ENCODE results near the gene RHAG.

RHAG gene

DNA sequence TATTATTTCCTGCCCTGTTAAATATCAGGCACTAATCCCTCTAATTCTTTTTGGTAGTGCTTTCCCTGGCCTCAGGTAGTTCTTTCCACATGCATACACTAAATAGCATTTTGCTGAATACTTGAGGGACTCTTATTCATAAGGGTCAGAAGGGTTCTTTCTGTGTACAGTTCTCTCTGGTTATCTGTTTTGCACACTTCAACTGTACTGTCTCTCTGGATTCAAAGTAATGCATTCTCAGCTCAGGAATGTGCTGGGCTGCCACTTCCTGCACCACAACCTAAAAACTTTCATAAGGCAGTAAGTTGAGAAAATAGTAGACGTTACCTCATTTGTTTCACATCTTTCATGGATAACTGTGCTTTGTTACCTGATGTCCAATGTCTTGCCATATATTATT is 54.1 kb downstream of the RHAG start:
- no peaks in the 10 kb centered on the region for H3K27me3 ChIP-seq (replicated peaks)
- in situ Hi-C loops (cut with HindIII; ENCODE audit: low pct_ligation_motif_present, low sequenced_read_pairs): no loop called here
- DNase-seq: no peak
- no peak for TF ChIP-seq CTCF (IDR thresholded peaks at IDR 0.05; ENCODE audit: low read depth, low read length, missing control alignments)
- no peaks in the 10 kb centered on the region for H3K36me3 ChIP-seq (replicated peaks)
- no peak overlapping the region for H3K27ac ChIP-seq
- no peak overlapping the region for H3K4me3 ChIP-seq (ENCODE audit: low read depth, low read length)

DNA sequence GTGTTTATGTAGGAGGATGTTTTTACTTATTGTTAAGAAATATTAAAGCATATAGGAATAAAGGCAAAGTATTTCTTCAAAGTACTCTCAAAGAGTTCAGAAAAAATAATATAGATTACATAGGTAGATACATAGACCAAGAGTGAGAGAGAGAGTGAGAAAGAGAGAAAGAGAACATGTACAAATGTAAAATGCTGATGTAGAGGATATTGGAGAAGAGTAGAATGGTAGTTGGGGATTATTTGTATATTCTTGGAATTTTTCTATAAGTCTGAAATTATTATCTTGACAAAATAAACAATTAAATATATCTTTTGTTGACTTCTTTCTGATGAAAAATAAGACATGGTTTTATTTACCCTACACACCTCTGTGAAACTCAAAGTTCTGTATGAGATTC is 57.0 kb downstream of the RHAG start:
- TF ChIP-seq CTCF (IDR thresholded peaks at IDR 0.05; ENCODE audit: low read depth, low read length, missing control alignments): no peak
- Histone ChIP-seq H3K36me3 (replicated peaks) (no peaks in the 10 kb centered on the region), H3K27me3 (replicated peaks) (no peaks in the 10 kb centered on the region), H3K27ac (no peak overlapping the region), H3K4me3 (ENCODE audit: low read depth, low read length) (no peak overlapping the region)
- in situ Hi-C loops (cut with HindIII; ENCODE audit: low pct_ligation_motif_present, low sequenced_read_pairs): no loop called here
- DNase-seq: no peak

DNA sequence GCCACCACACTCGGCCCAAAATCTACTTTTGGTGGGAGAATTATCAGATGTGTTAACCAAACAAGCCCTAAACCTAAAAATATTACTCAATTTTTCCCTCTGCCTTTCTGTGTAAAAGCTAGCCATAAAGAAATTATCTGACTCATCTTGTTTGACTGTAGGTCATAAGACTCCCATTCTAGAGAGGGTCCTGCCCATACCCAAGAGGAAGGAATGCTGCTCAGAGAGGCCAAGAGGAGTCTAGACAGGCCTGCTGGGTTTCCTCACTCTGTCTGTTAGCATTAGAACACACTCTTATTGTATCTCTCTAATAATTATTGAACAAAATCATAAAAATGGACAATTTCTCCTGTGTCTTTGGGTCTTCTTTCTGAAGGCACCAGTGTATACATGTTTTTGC is 60.0 kb downstream of the RHAG start:
- no peak for TF ChIP-seq CTCF (IDR thresholded peaks at IDR 0.05; ENCODE audit: low read depth, low read length, missing control alignments)
- DNase-seq: no peak
- Histone ChIP-seq H3K4me3 (ENCODE audit: low read depth, low read length) (no peak overlapping the region), H3K27ac (no peak overlapping the region), H3K36me3 (replicated peaks) (no peaks in the 10 kb centered on the region), H3K27me3 (replicated peaks) (no peaks in the 10 kb centered on the region)
- in situ Hi-C loops (cut with HindIII; ENCODE audit: low pct_ligation_motif_present, low sequenced_read_pairs): no loop called here

DNA sequence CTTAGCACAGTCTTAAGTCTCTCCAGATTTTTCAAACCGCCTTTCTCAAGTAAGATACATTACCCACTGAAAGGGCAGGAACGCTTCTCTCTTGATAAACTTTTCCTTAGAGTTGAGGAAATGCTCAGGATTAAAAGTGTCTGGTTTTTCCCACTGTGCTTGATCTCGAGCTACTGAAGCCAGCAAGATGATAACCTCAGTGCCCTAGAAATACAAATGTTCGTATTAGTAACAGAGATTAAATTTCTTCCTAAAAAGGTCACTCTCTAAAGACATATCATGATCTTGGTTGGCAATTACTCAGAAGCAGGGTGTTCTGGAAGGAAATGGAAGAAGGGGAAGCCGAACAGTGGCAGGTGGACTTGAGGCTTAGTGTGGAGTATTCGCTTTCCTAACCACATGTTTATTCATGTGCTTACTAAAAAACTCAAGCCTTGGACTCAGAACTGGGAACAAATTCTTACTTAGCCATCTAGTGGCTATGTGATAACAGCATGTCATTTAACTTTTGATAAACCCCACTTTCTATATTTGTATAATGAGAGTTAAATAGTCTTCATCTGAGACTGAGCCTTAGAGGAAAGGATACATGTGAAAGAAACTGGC is 66.1 kb downstream of the RHAG start:
- TF ChIP-seq CTCF (IDR thresholded peaks at IDR 0.05; ENCODE audit: low read depth, low read length, missing control alignments): no peak
- in situ Hi-C loops (cut with HindIII; ENCODE audit: low pct_ligation_motif_present, low sequenced_read_pairs): no loop called here
- no peak overlapping the region for H3K27ac ChIP-seq
- DNase-seq: no peak
- no peaks in the 10 kb centered on the region for H3K36me3 ChIP-seq (replicated peaks)
- H3K4me3 ChIP-seq (ENCODE audit: low read depth, low read length): no peak overlapping the region
- no peaks in the 10 kb centered on the region for H3K27me3 ChIP-seq (replicated peaks)

GRCh38 chr6:49565855-49566254 is 70.8 kb downstream of the RHAG start:
- in situ Hi-C loops (cut with HindIII; ENCODE audit: low pct_ligation_motif_present, low sequenced_read_pairs): no loop called here
- no peak overlapping the region for H3K4me3 ChIP-seq (ENCODE audit: low read depth, low read length)
- H3K27me3 ChIP-seq (replicated peaks): no peaks in the 10 kb centered on the region
- TF ChIP-seq CTCF (IDR thresholded peaks at IDR 0.05; ENCODE audit: low read depth, low read length, missing control alignments): no peak
- no peaks in the 10 kb centered on the region for H3K36me3 ChIP-seq (replicated peaks)
- no peak overlapping the region for H3K27ac ChIP-seq
- no peak for DNase-seq

DNA sequence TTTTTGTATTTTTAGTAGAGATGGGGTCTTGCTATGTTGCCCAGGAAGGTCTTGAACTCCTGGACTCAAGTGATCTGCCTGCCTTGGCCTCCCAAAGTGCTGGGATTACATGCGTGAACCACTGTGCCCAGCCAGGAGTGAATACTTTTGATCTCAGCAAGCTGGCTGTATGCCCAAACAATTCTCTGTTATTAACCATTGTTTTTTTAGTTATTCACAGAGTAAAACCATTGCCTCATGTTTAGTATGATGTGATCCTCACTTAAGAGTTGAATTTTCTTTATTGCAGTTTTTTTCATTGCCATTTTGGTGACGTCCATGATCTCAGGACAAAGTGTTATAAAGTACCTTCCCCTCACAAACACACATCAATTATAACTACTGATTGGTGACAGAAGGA is 71.4 kb downstream of the RHAG start:
- DNase-seq: no peak
- Histone ChIP-seq H3K27ac (no peak overlapping the region), H3K4me3 (ENCODE audit: low read depth, low read length) (no peak overlapping the region), H3K27me3 (replicated peaks) (no peaks in the 10 kb centered on the region), H3K36me3 (replicated peaks) (no peaks in the 10 kb centered on the region)
- in situ Hi-C loops (cut with HindIII; ENCODE audit: low pct_ligation_motif_present, low sequenced_read_pairs): no loop called here
- no peak for TF ChIP-seq CTCF (IDR thresholded peaks at IDR 0.05; ENCODE audit: low read depth, low read length, missing control alignments)

Data from brain microvascular endothelial cell (primary cell).